Measurements from ENCODE around the gene ZSCAN23. TPM values are rescaled to one million over a fixed set of nuclear protein-coding genes. Genes with fewer than 3 reads are reported as not detected.

ZSCAN23 gene
- total and polyA plus RNA-seq, 2 of the 8 experiments (the other 6 are each of a cell fraction or from before 2014, with no cell fraction given), result 0.74 to 5.3 TPM

GRCh38 chr6:28436404-28436803, 6.9 kb downstream of the ZSCAN23 start:
- WGBS, 2 experiments (ENCODE audit: extremely low coverage in 1 of 2, insufficient coverage in 1 of 2, insufficient read length in 1 of 2, insufficient replicate concordance in 2 of 2, low coverage in 1 of 2, low lambda C conversion rate in 2 of 2, missing lambda C conversion rate in 1 of 2), result 92% methylated on average over 3 of the region's 3 CpGs; no CpG with 5 or more reads in 1 of the 2 experiments
- H2AFZ ChIP-seq (ENCODE audit: low read length), result no peak overlapping the region
- no peak overlapping the region for H3K4me2 ChIP-seq (ENCODE audit: insufficient read depth in 1 of 2, low read depth in 2 of 2, low read length in 2 of 2)
- H2BK12ac ChIP-seq (ENCODE audit: low read depth, low read length), result no peak overlapping the region
- H3K9me3 ChIP-seq (ENCODE audit: insufficient read depth in 2 of 2, low read depth in 1 of 2, low read length in 1 of 2), result no peaks in the 10 kb centered on the region
- H4K5ac ChIP-seq (ENCODE audit: insufficient read length, low read depth, low read length), result no peak overlapping the region
- no peak overlapping the region for H3K4ac ChIP-seq (replicated peaks; ENCODE audit: insufficient read length, low read depth, low read length)
- ChIA-PET CTCF (ENCODE audit: partially characterized antibody) (no interaction called here), POLR2A (ENCODE audit: partially characterized antibody) (interaction anchor here (1.3 kb wide), 1 partner anchor 47 kb away, joined by 5 read pairs; no protein-coding TSS in a partner anchor)
- no peaks in the 10 kb centered on the region for H3K79me2 ChIP-seq (ENCODE audit: control insufficient read depth in 1 of 2, insufficient read depth in 2 of 2, low read length in 2 of 2)
- H3K23me2 ChIP-seq (ENCODE audit: low read depth, low read length), result no peaks in the 10 kb centered on the region; the same call in 1 of the 2 replicates
- H3K27me3 ChIP-seq (replicated peaks in 1 of 4; ENCODE audit: control insufficient read depth in 3 of 4, extremely low read depth in 1 of 4, insufficient read depth in 3 of 4, low read length in 3 of 4), result no peaks in the 10 kb centered on the region
- H4K91ac ChIP-seq (replicated peaks; ENCODE audit: insufficient read length, low read length), result no peak overlapping the region
- H4K20me1 ChIP-seq (replicated peaks in 1 of 2; ENCODE audit: control insufficient read depth in 1 of 2, insufficient read depth in 2 of 2, low read length in 2 of 2), result no peaks in the 10 kb centered on the region
- no peak overlapping the region for H3K56ac ChIP-seq (replicated peaks; ENCODE audit: insufficient read length, low read depth, low read length)
- H3K4me1 ChIP-seq (replicated peaks in 1 of 4; ENCODE audit: control insufficient read depth in 3 of 4, insufficient read depth in 4 of 4, low read length in 3 of 4), result no peaks in the 10 kb centered on the region
- no peaks in the 10 kb centered on the region for H3K79me1 ChIP-seq (ENCODE audit: low read depth, low read length)
- no peak overlapping the region for H3K18ac ChIP-seq (ENCODE audit: extremely low read depth, low read length)
- no peak overlapping the region for H2BK5ac ChIP-seq (ENCODE audit: low read depth, low read length)
- no peak overlapping the region for H2BK15ac ChIP-seq (ENCODE audit: low read length)
- H3K9ac ChIP-seq (replicated peaks in 1 of 4; ENCODE audit: extremely low read depth in 1 of 4, low read depth in 3 of 4, low read length in 3 of 4), result no peak overlapping the region
- H3K23ac ChIP-seq (ENCODE audit: insufficient read length), result no peak overlapping the region
- H3K4me3 ChIP-seq (ENCODE audit: extremely low read depth in 1 of 4, insufficient read depth in 2 of 4, low read depth in 3 of 4, low read length in 4 of 4), result no peak overlapping the region
- H3K27ac ChIP-seq (ENCODE audit: low read depth, low read length), result no peak overlapping the region
- no peak overlapping the region for H4K8ac ChIP-seq (ENCODE audit: extremely low read depth, insufficient read depth, low read length)
- peaks cover 0 to 3% (median 0%) of the 10 kb centered on the region in 4 experiments; a peak in 1 of 8 replicates for H3K36me3 ChIP-seq (ENCODE audit: control insufficient read depth in 2 of 4, insufficient read depth in 4 of 4, low read length in 3 of 4)
- H2BK20ac ChIP-seq (ENCODE audit: low read length), result no peak overlapping the region
- H3K14ac ChIP-seq (ENCODE audit: insufficient read length), result no peak overlapping the region
- FAIRE-seq, result no peak
- H2BK120ac ChIP-seq (replicated peaks; ENCODE audit: low read depth, low read length), result no peak overlapping the region
- no peak for DNase-seq (ENCODE audit: low read depth in 1 of 2, low spot score in 2 of 2)
- H2AK5ac ChIP-seq (ENCODE audit: low read depth, low read length), result no peak overlapping the region
- TF ChIP-seq, protein P1, sequence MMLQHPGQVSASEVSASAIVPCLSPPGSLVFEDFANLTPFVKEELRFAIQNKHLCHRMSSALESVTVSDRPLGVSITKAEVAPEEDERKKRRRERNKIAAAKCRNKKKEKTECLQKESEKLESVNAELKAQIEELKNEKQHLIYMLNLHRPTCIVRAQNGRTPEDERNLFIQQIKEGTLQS (IDR thresholded peaks at IDR 0.05; ENCODE audit: insufficient read depth, low read depth, low read length), result no peak
- no peak for TF ChIP-seq FOSL1 (IDR thresholded peaks at IDR 0.05; ENCODE audit: insufficient read depth, low read depth, low read length)
- TF ChIP-seq, protein P2, sequence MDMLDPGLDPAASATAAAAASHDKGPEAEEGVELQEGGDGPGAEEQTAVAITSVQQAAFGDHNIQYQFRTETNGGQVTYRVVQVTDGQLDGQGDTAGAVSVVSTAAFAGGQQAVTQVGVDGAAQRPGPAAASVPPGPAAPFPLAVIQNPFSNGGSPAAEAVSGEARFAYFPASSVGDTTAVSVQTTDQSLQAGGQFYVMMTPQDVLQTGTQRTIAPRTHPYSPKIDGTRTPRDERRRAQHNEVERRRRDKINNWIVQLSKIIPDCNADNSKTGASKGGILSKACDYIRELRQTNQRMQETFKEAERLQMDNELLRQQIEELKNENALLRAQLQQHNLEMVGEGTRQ (IDR thresholded peaks at IDR 0.05; ENCODE audit: low read length), result no peak
- no peak for TF ChIP-seq GTF2F1 (IDR thresholded peaks at IDR 0.05; ENCODE audit: borderline replicate concordance, low read depth, low read length)
- TF ChIP-seq, protein P3, sequence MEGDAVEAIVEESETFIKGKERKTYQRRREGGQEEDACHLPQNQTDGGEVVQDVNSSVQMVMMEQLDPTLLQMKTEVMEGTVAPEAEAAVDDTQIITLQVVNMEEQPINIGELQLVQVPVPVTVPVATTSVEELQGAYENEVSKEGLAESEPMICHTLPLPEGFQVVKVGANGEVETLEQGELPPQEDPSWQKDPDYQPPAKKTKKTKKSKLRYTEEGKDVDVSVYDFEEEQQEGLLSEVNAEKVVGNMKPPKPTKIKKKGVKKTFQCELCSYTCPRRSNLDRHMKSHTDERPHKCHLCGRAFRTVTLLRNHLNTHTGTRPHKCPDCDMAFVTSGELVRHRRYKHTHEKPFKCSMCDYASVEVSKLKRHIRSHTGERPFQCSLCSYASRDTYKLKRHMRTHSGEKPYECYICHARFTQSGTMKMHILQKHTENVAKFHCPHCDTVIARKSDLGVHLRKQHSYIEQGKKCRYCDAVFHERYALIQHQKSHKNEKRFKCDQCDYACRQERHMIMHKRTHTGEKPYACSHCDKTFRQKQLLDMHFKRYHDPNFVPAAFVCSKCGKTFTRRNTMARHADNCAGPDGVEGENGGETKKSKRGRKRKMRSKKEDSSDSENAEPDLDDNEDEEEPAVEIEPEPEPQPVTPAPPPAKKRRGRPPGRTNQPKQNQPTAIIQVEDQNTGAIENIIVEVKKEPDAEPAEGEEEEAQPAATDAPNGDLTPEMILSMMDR (IDR thresholded peaks at IDR 0.05; ENCODE audit: control extremely low read depth in 1 of 3, insufficient read depth in 1 of 3, low read depth in 1 of 3, low read length in 3 of 3), result no peak
- no peak for TF ChIP-seq TEAD4 (IDR thresholded peaks at IDR 0.05; ENCODE audit: low read depth, low read length)
- no peak for TF ChIP-seq CTBP2 (IDR thresholded peaks at IDR 0.05; ENCODE audit: borderline replicate concordance, insufficient read depth, insufficient read length, low read length)
- TF ChIP-seq MAFK (IDR thresholded peaks at IDR 0.05; ENCODE audit: low read depth, low read length), result no peak
- TF ChIP-seq HDAC6 (IDR thresholded peaks at IDR 0.05; ENCODE audit: low read depth, low read length), result no peak

All from H1 (cell line).